HG03558 (cell line): ENCODE results near the gene AP5M1.
"Not testable (repeated sequence)": the region's sequence is repeated elsewhere in the genome, so short reads cannot be mapped to it uniquely, and the experiment has no call there.

ENCODE experiments used
- ATAC-seq: cut with Tn5 transposase; IDR thresholded peaks from one replicate; pipeline ENCODE4 v1.9.1; 2021; ENCODE audit warnings: moderate number of reproducible peaks; ENCODE audit not compliant: unreplicated experiment; ENCODE audit errors: extremely low read depth

AP5M1 gene

DNA sequence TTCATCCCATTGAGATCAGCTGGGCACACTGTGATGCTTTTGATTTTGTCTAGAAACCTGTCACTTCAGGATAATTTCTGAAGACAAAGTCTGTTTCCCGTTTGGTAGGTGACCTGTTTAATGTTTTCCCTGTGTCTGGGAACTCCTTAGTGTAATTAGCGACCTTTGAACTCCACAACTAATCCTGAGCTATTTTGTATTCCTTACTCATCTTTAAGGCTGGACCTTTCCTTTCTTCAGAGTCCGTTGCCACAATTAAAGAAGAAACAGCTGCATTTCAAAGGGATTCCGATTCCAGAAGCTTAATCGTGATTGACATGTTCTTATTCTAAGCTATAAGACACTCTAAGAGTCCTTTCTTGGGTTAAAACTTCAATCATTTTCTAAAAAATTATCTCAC lies 22.0 kb downstream of the AP5M1 start:
- ATAC-seq = no peak

DNA sequence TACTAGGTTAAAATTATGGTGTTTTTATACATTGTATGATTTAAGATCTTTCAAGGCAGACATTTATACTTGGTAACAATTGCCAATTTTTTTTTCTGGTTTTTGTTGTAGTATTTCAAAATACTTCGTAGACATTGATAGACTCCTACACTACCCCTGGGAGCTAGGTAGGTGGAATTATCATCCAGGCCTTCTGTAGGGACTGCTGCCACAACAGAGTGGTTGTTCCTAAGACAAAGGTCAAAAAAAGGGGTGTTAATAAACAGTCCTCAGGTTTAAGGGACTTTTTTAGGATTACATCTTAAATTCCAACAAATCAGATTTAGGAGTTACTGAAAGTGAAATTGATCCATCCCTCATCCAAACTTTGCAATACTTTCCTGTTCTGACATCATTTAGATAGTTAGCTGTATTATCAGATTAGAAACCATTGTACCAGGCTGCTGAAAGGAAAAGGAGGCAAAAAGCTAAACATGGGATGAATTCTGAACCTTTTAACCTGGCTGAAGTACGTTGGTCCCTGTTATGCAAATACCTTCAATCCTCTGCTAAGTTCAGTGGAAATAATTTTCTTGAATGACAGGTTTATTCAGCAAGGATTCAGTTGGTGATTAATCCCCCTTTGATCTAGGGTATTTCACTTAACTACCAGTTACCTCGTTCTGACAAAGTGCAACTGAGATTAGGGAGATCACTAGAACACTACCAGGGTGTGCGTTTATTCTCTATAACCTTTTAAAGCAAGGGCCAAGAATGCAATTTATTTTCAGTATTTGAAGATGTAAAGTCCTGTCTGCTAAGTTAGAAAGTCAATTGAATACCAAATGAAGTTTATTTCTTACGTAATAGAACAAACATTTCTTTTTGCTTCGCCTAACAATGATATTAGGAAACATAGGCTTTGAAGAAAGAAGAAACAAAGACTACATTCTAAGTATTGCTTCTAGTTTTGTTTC lies 23.2 kb downstream of the AP5M1 start:
- no peak for ATAC-seq

DNA sequence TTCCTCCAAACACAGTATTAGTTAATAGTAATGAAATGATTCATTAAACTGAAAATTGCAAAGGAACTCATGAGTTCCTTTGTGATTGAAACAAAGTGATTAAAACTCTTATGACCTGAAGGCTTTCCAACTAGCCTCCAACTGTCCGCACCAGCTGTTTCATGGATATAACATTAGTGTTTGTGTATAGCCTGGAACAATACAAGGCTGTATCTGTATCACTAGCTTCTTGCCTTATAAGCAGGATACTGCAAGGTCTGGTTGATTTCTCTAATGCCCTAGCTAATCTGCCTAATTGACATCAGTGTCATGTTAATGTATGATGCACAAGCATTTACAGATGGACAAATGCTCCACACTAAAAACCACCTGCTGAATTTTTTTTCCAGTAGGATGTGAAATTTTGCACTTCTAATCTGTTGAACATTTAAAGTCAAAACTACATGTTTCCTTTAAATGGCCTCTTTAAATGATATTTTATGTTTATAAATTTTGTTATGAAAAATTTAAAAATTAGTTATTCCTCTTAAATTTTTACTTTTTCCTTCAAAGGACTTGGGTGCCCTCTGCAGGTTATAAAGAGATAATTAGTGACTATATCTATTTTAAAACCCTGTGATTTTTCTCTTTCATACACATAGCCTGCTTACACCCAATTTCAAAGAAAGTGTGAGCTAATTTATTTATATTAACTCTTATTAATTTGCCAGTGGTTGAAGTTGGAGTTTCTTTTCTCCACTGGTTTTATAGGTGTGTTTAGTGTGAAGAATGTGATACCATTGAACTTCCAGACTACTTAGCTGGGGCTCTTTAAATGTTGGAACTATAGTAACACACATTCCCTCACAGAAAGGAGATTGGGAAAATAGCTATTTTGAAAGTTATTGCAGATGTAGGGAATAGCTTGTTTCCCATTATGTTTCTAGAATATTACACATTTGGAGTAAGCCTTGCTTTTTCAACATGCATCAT lies 25.4 kb downstream of the AP5M1 start:
- no peak for ATAC-seq

DNA sequence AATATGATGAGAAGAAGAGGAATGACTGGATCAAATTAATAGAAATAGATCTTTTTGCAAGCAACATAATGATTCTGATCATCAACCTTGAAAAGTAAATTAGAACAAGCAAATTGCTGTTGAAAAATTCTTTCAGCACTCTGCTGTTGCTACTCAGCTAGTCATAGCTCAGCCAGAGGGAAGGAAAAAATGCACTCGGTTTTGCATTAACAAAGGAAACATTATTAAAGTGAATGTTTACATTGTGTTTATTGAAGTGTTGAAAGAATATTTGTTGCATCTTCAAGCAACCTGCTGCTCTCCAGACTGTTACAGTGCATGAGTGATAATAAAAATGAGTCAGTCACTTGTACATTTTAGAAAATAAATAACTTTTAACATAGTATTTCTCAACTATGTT lies 26.5 kb downstream of the AP5M1 start:
- ATAC-seq = no peak

DNA sequence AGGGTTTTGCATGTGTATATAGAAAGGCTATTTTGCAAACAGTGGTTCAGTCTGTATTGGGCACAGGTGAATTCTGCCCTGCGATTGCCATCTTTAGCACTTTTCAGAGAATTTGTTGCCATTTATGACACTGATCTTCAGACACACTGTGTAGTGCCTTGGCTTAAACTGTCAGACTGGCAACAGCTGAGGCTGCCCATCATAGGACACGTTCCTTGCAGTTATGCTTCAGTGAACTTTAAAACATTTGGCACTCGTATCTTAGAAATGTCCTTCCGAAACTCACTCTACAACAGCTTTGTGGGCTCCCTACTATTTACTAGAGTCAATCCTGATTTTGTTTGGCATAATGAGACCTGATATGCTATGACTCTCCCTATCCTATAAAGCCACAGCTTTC lies 29.1 kb downstream of the AP5M1 start:
- ATAC-seq = no peak

DNA sequence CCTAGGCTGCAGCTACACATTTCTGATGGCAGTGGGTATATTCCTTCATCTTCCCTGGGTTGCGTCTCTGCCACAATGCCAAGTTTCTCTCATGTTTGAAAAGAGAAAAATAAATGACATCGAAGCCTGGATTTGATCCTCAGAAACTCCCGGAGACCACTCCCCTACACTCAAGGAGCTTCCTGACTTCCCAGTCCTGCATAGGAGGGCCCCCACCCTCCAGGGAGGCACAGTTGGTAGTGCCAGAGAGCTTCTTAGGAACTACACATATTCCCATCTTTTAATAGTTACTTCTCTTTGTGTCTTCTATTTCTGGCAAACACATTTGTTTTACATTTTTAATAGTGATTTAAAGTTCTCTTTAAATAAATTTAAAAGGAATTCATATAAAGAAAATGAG lies 30.7 kb downstream of the AP5M1 start:
- no peak for ATAC-seq

DNA sequence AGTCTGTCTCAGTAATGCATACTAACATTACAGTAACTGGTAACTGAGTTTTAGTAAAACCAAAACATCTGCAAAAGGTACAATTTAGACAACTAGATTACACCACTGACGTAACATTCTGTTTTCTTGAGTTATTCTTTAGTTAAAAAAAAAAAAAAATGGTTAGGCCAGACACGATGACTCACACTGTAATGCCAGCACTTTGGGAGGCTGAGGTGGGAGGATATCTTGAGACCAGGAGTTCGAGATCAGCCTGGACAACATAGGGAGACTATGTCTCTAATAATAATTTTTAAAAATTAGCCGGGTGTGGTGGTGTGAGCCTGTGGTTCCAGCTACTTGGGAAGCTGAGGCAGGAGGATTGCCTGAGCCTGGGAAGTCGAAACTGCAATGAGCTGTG lies 34.1 kb downstream of the AP5M1 start:
- no peak for ATAC-seq

DNA sequence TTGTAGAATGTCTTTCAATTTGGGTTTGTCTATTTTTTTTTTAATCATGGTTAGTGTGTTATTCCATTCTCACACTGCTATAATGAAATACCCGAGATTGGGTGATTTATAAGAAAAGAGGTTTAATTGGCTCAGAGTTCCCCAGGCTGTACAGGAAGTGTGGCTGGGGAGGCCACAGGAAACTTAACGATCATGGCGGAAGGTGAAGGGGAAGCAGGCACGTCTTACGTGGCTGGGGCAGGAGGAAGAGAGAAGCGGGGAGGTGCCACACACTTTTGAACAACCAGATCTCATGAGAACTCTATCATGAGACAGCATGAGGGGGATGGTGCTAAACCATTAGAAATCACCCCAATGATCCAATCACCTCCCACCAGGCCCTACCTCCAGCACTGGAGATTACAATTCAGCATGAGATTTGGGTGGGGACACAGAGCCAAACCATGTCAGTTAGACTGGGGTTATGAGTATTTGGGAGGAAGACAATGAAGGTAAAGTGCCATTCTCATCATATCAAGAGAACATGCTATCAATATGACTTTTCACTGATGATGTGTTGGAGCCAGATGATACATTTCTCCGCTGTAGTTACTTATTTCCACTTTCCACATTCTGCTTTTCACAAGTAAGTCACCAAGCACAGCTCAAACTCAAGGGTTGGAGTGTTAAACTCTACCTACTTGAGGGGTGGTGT lies 45.8 kb downstream of the AP5M1 start:
- ATAC-seq = no peak

DNA sequence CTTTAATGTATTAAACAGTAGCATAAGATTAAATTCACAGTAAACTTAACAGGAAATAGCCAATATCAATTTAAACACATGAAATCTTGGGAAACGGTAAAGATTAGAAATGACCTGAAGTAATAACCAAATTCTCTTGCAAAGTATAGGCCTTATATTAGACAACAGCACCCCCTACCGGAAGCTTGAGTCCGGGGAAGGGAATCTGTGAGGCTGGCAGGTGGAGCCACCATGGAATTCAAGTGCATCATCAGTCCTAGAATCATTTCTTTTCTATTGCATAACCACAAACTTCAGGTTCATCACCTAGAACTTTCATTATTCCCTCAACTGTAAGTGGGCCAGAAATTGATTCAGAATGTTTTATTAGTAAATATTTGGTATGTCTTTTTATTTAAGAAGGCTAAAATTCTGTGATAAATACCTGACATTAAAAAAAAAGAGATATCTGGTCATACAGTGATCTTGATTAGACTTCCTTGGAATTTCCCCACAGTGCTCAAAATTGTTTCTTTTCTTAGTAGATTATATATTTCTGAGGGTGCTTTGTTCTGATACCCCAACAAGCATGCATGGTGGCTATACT lies 48.6 kb downstream of the AP5M1 start:
- no peak for ATAC-seq

DNA sequence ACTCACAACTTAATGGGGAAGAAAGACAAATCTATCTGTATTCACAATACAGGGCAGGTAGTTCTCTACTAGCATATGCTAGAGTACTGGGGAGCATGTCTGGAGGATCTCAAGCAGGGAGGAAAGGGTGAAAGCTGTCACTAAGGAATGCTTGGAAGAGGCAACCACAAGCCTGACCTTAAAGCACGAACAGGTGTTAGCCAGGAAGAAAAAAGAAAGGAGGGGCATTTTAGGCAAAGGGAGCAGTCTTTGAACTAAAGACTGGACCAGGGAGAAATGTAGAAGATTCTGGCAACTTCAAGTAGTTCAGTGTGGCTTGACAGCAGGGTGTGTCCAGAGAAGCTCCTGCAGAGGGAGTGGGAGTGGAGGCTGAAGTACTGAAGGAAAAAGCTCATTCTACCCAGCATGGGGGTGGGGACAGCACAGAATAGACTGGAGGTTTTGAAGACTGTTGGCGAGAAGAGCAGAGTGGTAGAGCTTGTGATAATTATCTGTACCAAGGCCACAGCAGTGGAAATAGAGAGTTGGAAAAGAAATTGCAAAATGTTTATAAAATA lies 50.9 kb downstream of the AP5M1 start:
- no peak for ATAC-seq

DNA sequence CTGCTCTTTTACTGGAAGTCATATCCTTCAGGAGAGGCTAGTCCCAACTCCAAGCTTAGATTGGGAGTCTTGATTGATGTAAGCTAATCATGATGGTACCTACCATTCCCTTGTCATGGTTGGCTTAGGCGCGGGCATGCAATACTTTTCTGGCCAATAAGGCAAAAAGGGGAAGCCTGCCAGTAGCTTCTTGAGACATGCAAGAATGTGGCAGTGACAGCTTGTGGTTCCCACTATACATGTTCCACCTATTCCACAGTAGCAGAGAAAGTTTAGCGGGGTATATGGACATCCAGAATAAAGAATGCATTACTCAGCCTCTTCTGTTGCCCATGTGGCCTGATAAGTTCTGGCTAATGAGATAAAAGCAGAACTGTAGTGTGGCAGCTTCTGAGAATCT lies 55.0 kb downstream of the AP5M1 start:
- no peak for ATAC-seq

DNA sequence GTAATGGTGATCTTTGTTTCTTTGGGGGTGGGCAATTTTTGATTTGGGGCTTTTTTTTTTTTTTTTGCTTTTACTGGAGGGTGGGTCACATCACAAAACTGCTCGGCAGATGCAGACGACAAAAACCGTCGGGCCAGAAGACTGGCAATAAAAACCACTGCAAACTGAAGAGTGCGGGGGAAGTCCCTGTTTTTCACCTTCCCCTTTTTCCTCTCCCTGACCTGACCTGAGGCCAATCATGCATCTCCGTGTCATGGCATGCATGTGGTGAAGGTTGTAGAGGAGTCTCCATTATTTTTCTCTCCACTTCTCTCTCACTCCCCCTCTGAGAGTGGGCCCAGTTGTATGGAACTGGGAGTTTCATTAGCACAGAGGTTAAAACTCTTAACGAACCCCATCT lies 57.5 kb downstream of the AP5M1 start:
- no peak for ATAC-seq

DNA sequence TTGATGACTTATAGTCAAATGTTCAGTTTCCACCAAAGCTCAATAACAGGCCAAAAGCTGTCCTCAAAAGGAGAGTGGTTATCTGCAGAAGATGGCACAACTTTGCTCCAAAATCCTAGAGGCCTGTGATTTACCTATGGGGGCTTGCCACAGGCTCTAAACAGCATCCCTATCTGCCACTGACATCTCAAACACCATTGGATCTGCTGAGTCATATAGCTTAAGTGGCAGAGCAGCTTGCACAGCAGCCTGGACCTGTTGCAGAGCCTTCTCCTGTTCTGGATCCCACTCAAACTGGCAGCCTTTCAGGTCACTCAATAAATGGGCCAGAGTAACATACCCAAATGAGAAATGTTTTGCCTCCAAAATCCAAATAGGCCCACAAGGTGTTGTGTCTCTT lies 61.1 kb downstream of the AP5M1 start:
- ATAC-seq = no peak

DNA sequence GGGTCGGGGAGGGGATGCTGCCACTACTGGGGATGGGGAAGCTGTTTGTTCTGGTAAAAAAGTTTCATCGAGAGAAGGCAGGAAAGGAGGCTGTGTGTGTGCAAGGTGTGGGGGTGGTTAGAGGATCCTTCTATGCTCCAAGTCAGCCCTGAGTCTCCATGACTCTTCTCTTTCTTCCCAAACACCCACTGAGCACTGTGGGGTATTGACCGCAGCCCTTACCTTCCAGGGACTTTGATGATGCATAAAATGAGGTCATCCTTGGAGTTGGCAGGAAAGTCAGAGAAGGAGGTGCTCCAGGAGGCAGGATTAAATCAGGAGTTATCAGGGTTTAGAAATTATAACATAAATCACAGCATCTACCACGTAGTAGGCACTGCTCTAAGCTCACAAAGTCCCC lies 63.7 kb downstream of the AP5M1 start:
- not testable (repeated sequence) for ATAC-seq

DNA sequence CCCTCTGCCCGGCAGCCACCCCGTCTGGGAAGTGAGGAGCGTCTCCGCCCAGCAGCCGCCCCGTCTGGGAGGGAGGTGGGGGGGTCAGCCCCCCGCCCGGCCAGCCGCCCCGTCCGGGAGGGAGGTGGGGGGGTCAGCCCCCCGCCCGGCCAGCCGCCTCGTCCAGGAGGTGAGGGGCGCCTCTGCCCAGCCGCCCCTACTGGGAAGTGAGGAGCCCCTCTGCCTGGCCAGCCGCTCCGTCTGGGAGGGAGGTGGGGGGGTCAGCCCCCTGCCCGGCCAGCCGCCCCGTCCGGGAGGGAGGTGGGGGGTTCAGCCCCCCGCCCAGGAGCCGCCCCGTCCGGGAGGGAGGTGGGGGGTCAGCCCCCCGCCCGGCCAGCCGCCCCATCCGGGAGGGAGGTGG lies 65.0 kb downstream of the AP5M1 start:
- not testable (repeated sequence) for ATAC-seq

DNA sequence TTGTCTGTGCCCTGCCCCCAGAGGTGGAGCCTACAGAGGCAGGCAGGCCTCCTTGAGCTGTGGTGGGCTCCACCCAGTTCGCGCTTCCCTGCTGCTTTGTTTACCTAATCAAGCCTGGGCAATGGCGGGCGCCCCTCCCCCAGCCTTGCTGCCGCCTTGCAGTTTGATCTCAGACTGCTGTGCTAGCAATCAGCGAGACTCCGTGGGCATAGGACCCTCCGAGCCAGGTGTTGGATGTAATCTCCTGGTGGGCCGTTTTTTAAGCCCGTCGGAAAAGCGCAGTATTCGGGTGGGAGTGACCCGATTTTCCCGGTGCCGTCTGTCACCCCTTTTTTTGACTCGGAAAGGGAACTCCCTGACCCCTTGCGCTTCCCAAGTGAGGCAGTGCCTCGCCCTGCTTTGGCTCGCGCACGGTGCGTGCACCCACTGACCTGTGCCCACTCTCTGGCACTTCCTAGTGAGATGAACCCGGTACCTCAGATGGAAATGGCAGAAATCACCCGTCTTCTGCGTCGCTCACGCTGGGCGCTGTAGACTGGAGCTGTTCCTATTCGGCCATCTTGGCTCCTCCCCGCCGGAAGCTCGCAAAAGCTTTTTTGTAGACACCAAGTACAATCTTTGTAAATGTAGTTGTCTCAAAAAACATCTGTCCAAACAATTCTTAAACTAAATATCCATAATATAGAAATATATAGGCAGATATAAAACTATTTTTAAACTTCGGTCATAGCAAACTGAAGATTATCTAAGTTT lies 75.0 kb downstream of the AP5M1 start:
- ATAC-seq = not testable (repeated sequence)

DNA sequence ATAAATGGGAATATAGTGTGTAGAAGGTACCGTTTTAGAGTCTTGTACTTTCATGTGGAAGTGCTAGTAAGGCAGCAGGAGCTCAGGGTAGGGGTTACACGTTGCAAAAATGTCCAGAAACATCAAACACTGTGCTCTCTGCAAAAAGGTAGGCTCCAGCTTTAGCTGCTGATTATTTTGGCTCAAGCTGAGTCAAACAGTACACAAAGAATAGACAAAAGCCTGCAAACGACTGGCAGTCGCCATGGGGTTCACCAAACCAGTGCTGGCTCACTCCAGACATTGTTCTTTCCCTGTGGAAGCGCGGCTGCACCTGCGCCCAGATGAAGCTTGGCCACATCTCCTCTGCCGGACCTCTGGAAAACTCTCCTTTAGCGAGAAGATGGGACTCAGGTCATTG lies 76.3 kb downstream of the AP5M1 start:
- ATAC-seq = no peak

DNA sequence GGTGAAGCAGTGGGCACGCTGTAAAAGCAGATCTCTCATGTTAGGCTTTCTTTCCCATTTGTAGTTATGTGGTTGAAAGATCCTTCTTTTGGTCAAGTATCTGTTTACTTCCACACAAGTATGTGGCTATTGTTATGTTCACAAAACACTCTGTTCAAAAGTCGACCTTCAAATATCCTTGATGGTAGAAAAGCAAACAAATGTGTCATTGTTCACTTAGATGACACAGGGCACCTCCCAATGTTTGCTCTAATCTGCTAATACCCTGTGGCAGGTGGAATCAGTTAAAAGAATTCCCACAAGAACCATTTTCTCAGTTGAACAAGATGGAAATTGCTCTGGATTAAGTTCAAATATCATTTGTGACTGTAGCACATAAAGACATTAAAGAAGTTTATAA lies 78.0 kb downstream of the AP5M1 start:
- no peak for ATAC-seq
